Mucosa of stomach (tissue), 1 donor: Measurements from ENCODE around the gene RREB1.
"Not testable (repeated sequence)": the region's sequence is repeated elsewhere in the genome, so short reads cannot be mapped to it uniquely, and the experiment has no call there.

Experiments used
- H3K27me3 ChIP-seq: one replicate; pipeline ENCODE4 v1.7.0; 2013; ENCODE audit warnings: mild to moderate bottlenecking, low read length; ENCODE audit not compliant: control insufficient read depth, insufficient read depth
- H3K36me3 ChIP-seq: one replicate; pipeline ENCODE4 v1.7.0; 2013; ENCODE audit warnings: low read length; ENCODE audit not compliant: control insufficient read depth, insufficient read depth
- H3K4me1 ChIP-seq: one replicate; pipeline ENCODE4 v1.7.0; 2013; ENCODE audit warnings: mild to moderate bottlenecking, low read length; ENCODE audit not compliant: control insufficient read depth, insufficient read depth
- H3K4me3 ChIP-seq: one replicate; pipeline ENCODE4 v1.7.0; 2013; ENCODE audit warnings: low read length
- H3K9ac ChIP-seq: one replicate; pipeline ENCODE4 v1.7.0; 2013; ENCODE audit warnings: mild to moderate bottlenecking, low read length, moderate library complexity
- H3K9me3 ChIP-seq: one replicate; pipeline ENCODE4 v1.7.0; 2013; ENCODE audit warnings: mild to moderate bottlenecking, low read length, moderate library complexity; ENCODE audit not compliant: control insufficient read depth
- donor health status: Pancreatic carcinoma.

The RREB1 gene

GRCh38 chr6:7154341-7155139 is 46.8 kb downstream of the RREB1 start:
- H3K9me3 ChIP-seq, result no peaks in the 10 kb centered on the region
- no peaks in the 10 kb centered on the region for H3K27me3 ChIP-seq
- H3K36me3 ChIP-seq, result no peaks in the 10 kb centered on the region
- H3K4me1 ChIP-seq, result peaks cover 35% of the 10 kb centered on the region
- H3K9ac ChIP-seq, result no peak overlapping the region
- H3K4me3 ChIP-seq, result no peak overlapping the region

- no peaks in the 10 kb centered on the region for H3K36me3 ChIP-seq
- no peak overlapping the region for H3K4me3 ChIP-seq
- H3K9me3 ChIP-seq, result no peaks in the 10 kb centered on the region
- H3K27me3 ChIP-seq, result no peaks in the 10 kb centered on the region
- peaks cover 42% of the 10 kb centered on the region for H3K4me1 ChIP-seq
- H3K9ac ChIP-seq, result no peak overlapping the region
Measured at GRCh38 chr6:7155871-7156579, 48.3 kb downstream of the RREB1 start.

- Histone ChIP-seq H3K4me3 (no peak overlapping the region), H3K4me1 (peaks cover 43% of the 10 kb centered on the region), H3K27me3 (no peaks in the 10 kb centered on the region), H3K9ac (no peak overlapping the region), H3K36me3 (no peaks in the 10 kb centered on the region), H3K9me3 (no peaks in the 10 kb centered on the region)
Measured at GRCh38 chr6:7156643-7157278, 49.0 kb downstream of the RREB1 start.

- not testable (repeated sequence) for H3K9ac ChIP-seq, H3K36me3 ChIP-seq, H3K9me3 ChIP-seq, H3K4me3 ChIP-seq, H3K27me3 ChIP-seq
- H3K4me1 ChIP-seq, result peaks cover 41% of the 10 kb centered on the region
Measured at GRCh38 chr6:7157307-7157706, 49.5 kb downstream of the RREB1 start.

GRCh38 chr6:7157752-7158616 is 50.2 kb downstream of the RREB1 start:
- H3K4me1 ChIP-seq, result peaks cover 38% of the 10 kb centered on the region
- no peaks in the 10 kb centered on the region for H3K36me3 ChIP-seq
- H3K9me3 ChIP-seq, result no peaks in the 10 kb centered on the region
- H3K27me3 ChIP-seq, result no peaks in the 10 kb centered on the region
- no peak overlapping the region for H3K9ac ChIP-seq
- H3K4me3 ChIP-seq, result no peak overlapping the region

GRCh38 chr6:7159790-7160525 is 52.2 kb downstream of the RREB1 start:
- Histone ChIP-seq H3K27me3 (no peaks in the 10 kb centered on the region), H3K4me3 (no peak overlapping the region), H3K9ac (no peak overlapping the region), H3K4me1 (peaks cover 47% of the 10 kb centered on the region), H3K36me3 (no peaks in the 10 kb centered on the region), H3K9me3 (no peaks in the 10 kb centered on the region)

GRCh38 chr6:7161253-7161623 is 53.5 kb downstream of the RREB1 start:
- Histone ChIP-seq H3K27me3 (no peaks in the 10 kb centered on the region), H3K9ac (no peak overlapping the region), H3K9me3 (no peaks in the 10 kb centered on the region), H3K4me1 (peaks cover 54% of the 10 kb centered on the region), H3K36me3 (no peaks in the 10 kb centered on the region), H3K4me3 (no peak overlapping the region)

GRCh38 chr6:7161845-7162244 is 54.1 kb downstream of the RREB1 start:
- H3K36me3 ChIP-seq, result no peaks in the 10 kb centered on the region
- H3K27me3 ChIP-seq, result no peaks in the 10 kb centered on the region
- no peaks in the 10 kb centered on the region for H3K9me3 ChIP-seq
- no peak overlapping the region for H3K9ac ChIP-seq
- H3K4me3 ChIP-seq, result no peak overlapping the region
- peaks cover 57% of the 10 kb centered on the region for H3K4me1 ChIP-seq

GRCh38 chr6:7163661-7164071 is 55.9 kb downstream of the RREB1 start:
- no peak overlapping the region for H3K9ac ChIP-seq
- no peaks in the 10 kb centered on the region for H3K9me3 ChIP-seq
- peaks cover 64% of the 10 kb centered on the region for H3K4me1 ChIP-seq
- H3K27me3 ChIP-seq, result no peaks in the 10 kb centered on the region
- no peaks in the 10 kb centered on the region for H3K36me3 ChIP-seq
- no peak overlapping the region for H3K4me3 ChIP-seq

- H3K4me1 ChIP-seq, result peaks cover 71% of the 10 kb centered on the region
Measured at GRCh38 chr6:7164536-7165001, 56.8 kb downstream of the RREB1 start.

More at GRCh38 chr6:7164536-7165001, 56.8 kb downstream of the RREB1 start:
- Histone ChIP-seq H3K9ac (no peak overlapping the region), H3K36me3 (no peaks in the 10 kb centered on the region), H3K9me3 (no peaks in the 10 kb centered on the region), H3K27me3 (no peaks in the 10 kb centered on the region), H3K4me3 (no peak overlapping the region)
